Activated CD8-positive, alpha-beta memory T cell treated with anti-CD3 and anti-CD28 coated beads for 1 hour (primary cell): ENCODE results near the gene TLX1.

Source experiments
- DNase-seq, 2 donors: peaks; one replicate each; pipeline ENCODE4 v3.0.0-alpha.2; 2020; ENCODE audit warnings: low read depth in 1 of 2; ENCODE audit errors: extremely low read depth in 1 of 2

The TLX1 gene

DNA sequence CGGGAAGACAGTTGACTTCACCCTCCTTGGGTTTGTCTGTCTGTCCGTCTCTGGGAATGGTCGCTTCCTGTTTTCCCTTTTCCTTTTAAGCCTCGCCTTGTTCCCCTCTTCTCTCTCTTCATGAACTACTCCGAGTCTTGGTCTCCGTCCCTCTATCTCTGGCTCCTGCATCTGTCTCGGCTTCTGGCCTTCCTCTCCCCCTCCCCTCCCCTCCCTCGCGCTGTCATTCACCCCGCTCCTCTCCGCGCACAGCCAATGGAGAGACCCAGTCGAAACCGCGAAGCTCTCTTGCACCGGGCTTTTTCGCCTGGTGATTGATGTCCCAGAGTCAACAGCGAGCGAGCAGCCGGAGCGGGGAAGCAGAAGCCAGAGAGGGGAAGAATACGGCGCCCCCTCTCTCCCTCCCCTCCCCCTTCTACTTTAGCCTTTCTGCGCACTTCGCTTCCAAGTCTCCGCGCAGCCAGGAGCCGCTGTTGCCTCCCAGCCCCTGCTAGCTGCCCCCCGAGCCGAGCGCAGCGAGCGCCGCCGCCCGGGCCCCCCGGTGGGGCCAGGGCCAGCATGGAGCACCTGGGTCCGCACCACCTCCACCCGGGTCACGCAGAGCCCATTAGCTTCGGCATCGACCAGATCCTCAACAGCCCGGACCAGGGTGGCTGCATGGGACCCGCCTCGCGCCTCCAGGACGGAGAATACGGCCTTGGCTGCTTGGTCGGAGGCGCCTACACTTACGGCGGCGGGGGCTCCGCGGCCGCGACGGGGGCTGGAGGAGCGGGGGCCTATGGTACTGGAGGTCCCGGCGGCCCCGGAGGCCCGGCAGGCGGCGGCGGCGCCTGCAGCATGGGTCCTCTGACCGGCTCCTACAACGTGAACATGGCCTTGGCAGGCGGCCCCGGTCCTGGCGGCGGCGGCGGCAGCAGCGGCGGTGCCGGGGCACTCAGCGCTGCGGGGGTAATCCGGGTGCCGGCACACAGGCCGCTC lies at the start of gene TLX1:
TLX1 (plus strand) TSS at position 317 of the 978 bp plus-strand sequence; CDS start at position 559, 242 bp downstream.
- DNase-seq: no peak

GRCh38 chr10:101085846-101086245 lies 45.3 kb upstream of the TLX1 start:
- DNase-seq: no peak

GRCh38 chr10:101087376-101087775 lies 43.7 kb upstream of the TLX1 start:
- DNase-seq: no peak

GRCh38 chr10:101087965-101088364 lies 43.1 kb upstream of the TLX1 start:
- DNase-seq: no peak

GRCh38 chr10:101089520-101090299 lies 41.4 kb upstream of the TLX1 start:
- DNase-seq: no peak

- DNase-seq: no peak
Measured at GRCh38 chr10:101090597-101090996, 40.5 kb upstream of the TLX1 start.

- DNase-seq: no peak
Measured at GRCh38 chr10:101091546-101092290, 39.4 kb upstream of the TLX1 start.

DNA sequence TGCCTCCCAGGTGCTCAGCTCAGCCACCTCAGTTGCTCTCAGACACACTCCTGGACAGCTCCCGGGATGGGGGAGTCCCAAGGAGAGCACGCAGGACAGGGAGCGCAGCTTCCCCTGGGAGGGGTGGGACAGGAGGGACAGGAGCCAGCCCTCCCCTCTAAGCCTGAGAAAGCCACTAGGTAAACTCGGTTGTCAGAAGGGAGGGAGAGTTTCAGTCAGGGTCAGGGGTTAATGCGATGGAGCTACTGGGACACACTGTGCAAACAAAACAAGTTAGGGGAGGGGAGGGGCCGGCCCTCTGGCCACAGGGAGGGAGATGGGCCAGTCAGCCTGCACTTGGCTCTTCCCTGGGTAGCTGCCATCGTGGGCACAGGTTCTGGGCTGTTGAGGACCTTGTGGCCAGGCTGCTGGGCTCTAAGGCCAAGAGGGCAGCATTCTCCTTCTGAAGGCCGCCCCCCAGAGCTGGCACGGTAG lies 38.2 kb upstream of the TLX1 start:
- no peak for DNase-seq

DNA sequence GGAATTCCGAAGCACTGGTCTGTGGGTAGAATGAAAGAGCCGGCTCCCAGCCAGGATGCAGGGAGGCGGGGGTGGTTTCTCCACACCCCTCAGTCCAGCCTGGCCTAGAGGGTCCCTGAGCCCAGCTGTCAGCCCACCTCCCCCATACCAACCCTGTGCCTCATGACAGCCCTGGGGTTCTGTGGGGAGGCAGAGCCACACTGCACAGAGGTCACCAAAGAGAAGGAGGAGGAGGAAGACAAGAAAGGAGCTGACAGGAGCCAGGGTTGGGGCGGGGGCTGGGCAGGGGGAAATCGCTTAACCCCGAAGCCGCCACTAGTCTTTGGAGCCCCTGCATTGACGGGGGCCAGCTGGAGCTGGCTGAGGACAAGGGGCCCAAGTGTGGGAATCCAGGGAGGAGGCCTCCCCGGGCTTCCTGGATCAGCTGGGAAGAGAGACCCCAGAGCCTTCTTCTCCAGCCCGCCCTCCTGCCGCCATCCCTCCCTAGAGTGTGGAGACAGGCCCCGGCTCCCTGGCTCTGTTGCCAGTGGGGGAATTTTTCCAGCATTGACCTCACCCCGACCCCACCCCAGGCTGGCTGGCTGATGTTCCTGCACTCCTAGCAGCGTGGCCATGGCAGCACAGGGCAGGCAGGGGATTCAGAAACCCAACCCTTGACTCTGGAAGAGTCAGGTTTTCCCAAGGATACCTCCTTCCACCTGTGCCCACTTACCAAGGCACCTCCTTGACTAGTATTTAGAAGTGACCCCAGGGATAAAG lies 36.8 kb upstream of the TLX1 start:
- no peak for DNase-seq

GRCh38 chr10:101095004-101095403 lies 36.1 kb upstream of the TLX1 start:
- no peak for DNase-seq

- peak; percentile 31 to 46 for DNase-seq
Measured at GRCh38 chr10:101095550-101096213, 35.4 kb upstream of the TLX1 start.

DNA sequence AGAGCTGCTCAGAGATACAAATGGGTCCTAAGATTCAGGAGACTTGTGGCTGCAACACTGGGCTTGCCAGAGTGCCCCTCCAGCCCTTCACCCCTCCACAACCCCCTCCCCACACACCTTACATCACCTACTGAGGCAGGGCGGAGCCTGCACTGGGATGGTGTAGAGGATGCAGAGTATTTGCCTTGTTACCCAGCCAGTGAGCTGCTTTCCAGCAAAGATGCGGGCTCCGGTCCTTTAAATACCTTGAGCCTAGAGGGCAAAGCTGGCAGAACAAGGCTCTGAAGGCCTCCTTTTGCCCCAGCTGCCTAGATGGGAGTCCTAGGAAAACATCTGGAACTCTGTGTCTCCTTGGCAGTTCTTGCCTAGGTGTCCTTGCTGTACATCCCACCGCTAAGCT lies 34.7 kb upstream of the TLX1 start:
- DNase-seq: no peak

- DNase-seq: no peak
Measured at GRCh38 chr10:101097881-101098280, 33.2 kb upstream of the TLX1 start.

GRCh38 chr10:101099901-101100300 lies 31.2 kb upstream of the TLX1 start:
- no peak for DNase-seq

DNA sequence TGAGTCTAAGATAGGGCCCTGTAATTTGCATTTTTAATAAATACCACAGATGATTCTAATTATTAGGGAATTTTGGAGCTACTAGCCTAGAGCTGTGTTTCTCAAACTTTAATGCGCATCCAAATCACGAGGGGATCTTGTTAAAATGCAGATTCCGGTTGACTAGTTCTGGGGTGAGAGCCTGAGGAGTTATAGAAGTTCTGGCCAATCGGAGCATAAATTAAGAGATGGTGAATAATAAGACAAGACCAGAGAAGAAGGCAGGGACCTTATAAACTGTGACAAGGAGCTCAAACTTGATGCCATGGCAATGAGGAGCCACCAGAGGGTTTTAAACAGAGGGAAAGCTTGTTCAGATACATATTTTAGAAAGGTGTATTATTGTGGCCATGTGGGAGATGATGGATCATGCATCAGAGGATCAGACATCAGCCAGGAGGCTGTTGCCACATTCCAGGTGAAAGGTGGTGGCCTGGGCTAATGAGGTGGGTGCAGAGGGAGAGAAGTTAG lies 29.7 kb upstream of the TLX1 start:
- DNase-seq: no peak

- DNase-seq: no peak
Measured at GRCh38 chr10:101103430-101103829, 27.7 kb upstream of the TLX1 start.

DNA sequence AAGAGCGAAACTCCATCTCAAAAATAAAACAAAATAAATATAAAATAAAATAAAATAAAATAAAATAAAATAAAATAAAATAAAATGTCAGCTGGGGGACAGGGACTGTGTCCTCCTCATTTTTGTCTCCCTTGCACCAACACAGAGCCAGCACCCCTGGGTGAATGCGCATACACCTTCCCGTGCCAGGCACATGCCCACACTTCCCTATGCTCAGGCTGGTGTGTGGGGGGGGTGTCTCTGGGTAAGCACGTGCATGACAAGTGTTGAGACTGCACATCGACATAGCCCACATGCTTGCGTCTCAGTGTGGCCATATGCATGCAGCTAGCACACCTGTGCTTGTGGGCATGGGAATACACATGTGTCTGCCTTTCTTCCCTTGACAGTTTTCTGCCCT lies 24.7 kb upstream of the TLX1 start:
- DNase-seq: no peak

GRCh38 chr10:101107771-101108170 lies 23.3 kb upstream of the TLX1 start:
- no peak for DNase-seq

DNA sequence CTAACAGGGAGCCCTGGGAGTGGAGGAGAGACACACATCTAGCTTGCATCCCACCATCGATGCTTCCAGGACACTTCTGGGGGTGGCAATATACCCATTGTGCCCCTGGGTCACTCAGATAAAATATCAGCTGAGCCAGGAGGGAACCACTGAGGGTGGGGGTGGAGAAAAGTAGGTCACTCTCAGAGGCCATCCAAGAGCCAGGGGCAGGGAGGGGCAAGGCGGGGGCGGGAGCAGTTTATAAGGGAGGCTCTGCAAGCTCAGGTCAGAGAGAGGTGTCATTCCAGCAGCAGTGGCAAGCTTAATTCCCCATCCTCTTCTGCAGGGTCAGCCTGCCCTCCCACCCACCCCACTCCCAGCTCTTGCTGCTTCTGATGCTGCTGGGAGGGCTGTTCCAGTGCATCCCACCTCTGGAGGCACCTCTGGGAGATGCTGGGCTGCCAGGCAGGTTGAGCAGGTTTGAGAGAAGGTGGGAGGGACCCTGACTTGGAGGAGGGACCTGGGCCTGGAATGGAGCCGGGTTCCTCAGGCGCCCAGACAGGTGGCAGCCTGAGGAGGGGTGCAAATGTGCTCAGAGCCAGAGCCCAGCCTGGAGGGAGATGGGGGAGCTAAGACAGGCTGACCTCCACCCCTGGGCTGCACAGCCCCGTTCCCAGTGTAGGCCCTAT lies 20.1 kb upstream of the TLX1 start:
- no peak for DNase-seq
